Stimulated activated CD8-positive, alpha-beta memory T cell treated with anti-CD3 and anti-CD28 coated beads, Interleukin-12 subunit alpha, Interleukin-12 subunit beta, amount 100 ng/mL, for 1 hour (primary cell): ENCODE results near the gene ITGA5.

Experiments
- DNase-seq: peaks from one replicate; pipeline ENCODE4 v3.0.0-alpha.2; 2020; ENCODE audit warnings: low read depth

The ITGA5 gene

DNA sequence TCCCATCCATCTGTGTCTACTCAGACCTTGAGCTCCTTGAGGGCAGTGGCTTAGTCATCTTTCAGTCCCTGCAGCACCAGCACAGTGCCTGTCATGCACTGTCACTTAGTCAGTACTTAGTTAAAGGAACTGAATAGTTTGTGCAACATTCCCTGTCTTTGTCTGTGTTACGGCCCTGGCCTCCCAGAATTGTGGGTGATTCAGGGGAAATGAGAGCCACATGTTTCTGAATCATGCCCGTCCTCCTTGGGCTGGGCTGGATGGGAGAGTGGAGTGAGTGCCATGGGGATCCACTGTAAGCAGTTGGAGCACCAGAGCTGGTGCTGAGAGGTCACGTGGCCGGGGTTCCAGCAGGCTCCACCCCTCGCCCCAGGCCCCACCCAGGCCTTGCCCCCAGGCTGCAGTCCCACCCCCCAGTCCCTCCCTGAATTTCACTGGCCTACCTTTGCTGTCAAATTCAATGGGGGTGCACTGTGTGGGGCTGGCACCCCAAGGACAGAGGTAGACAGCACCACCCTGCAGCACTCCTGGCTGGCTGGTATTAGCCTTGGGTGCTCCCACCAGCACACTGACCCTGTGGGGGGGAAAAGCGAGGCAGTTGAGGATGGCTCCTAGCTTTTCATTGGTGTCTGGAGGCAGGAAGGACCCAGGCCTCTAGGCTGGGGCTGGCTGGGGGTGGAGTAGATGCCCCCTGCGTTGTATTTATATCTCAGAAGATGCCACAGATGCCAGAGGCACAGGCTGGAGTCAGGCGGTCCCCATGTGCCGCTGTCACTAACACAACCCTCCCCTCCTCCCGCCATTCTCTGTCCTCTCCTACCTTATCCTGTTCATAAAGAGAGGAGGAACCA is 7.5 kb downstream of the ITGA5 start:
- no peak for DNase-seq

DNA sequence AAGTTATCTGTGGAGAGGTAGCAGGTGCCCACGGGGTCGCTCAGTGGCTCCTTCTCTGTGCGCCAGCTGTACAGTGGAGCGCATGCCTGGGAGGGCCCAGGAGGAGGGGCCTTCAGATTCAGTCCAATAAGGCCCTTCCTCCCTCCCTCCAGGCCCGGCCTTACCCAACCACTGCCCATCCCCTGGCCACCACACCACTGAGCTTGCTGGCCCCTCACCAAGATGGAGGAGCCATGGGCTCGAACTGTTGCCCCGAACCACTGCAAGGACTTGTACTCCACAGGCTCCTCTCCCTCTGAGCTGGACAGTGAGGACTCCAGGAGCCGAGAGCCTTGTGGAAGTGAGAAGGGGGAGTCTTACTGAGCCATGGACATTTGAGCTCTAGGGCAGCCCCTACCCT is 9.8 kb downstream of the ITGA5 start:
- DNase-seq: no peak

DNA sequence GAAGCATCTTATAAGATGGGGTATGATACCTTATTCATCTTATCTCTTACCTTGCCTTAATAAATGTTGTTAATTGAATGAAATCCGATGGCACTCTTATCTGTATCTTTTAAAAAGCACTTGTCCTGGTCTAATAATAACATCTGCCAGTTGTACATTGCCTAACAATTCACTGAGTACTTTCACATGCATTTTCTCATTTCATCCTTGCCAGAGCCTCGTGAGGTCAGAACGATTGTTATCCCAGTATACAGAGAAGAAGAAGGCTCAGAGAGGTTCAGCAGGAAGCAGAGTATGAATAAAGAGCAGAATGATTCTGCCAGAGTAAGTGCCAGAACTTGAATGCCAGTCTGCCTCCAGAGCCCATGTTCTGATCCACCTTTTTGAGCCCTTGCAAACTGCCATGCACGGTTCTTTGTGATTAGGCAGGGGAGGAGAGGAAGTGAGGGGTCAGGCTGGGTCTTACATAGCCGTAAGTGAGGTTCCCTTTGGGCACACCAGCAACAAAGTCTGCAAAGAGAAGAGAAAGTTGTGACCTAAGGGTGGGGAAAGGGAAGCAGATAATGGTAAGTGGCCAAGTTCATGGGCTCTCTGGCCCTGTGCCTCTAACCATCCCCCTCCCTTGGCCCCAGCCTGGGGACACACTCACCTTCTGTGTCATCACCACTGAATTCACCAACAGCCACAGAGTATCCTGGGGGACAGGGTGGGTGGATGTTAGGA is 11.7 kb downstream of the ITGA5 start:
- no peak for DNase-seq

GRCh38 chr12:54405573-54405972 is 13.5 kb downstream of the ITGA5 start:
- DNase-seq: no peak

GRCh38 chr12:54405106-54405505 is 14.0 kb downstream of the ITGA5 start:
- DNase-seq: no peak

DNA sequence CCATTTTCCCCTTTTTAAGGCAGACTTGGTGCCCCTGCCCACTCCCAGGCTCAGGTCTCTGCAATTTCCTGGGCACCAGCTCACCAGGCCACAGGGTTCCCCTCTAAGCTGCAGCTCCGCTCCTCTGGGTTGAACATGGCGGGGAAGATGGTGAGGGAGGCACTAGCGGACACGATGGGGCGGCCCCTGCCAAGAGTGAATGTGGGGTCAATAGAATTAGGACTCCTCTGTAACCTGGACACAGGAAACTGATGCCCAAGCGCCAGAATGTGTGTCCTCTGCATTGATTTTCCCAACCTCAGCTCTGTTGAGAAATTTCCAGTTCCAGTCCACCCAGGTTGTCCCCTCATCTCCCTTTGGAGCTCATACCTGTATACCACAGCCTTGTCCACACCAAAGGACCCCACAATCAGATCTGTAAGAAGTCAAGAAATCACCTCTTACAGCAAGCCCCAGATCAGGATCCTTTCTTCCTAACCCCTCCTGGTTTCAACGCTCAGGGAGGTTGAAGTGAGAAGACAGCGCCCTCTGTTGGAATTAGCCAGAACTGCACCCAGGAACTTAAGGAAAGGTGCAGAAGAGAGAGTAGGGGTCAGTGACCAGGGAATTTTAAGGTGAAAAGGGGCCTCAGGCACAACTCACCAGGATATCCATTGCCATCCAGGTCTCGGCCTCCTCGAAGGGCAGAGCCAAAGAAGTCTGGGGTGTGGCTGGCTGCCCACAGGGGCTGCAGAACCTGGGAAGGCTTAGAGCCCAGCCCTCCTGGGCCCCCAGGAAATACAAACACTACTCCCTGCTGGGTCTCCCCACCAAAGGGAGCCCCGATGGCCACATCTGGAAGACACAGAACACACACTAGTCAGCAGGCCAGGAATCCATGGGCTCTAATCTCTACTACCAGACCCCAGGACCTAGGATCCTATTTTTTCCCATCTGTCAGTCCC is 14.7 kb downstream of the ITGA5 start:
- DNase-seq: no peak

DNA sequence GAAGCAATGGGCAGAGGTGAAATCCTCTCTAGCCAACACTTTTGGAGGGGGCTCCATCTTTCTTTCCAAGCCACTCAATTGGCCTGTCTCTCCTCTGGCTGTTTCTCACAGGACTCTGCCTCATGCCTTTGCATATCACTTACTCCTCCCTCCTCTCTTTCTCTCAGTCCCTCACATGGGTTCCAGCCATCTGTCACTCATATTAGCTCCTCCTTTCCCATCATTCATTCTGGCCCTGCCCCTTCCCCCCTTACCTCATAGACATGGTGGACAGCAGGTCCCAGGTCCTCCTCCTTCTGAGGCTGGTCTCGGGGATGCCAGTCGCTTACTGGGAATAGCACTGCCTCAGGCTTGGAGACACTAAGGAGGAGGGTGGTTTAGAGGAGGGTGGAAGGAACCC is 17.9 kb downstream of the ITGA5 start:
- no peak for DNase-seq

DNA sequence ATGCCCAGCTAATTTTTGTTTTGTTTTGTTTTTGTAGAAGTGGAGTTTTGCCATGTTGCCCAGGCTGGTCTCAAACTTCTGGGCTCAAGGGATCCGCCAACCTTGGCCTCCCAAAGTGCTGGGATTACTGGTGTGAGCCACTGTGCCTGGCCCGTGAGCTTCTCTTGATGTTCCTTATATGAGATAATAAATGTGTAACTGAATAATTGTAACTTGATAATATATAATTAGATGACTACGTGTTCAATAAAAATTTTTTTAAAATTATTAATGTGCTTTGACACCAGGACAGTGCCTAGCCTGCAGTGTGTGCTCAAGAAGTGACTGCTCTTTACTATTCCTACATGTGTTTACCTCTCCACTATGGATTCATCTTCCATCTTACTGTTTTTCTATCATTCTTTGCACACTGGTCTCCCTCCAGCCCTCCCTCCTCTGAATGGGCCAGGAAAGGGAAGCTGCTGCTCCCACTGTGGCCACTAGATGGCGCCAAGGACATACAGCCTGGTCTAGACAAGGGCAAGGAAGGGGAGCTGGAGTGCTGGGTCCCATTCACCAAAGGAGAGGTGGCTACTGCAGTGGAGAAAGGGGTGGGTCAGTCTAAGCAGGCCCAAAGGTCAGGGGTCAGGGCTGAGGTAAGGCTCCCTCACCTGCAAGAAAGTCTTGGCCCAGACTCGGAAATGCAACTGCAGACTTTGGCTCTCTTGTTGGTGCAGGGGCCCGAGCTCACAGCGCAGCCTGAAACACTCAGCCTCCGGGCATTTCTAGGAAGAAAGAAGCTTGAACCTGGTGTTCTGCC is 19.9 kb downstream of the ITGA5 start:
- DNase-seq: peak; percentile 81

- no peak for DNase-seq
Measured at GRCh38 chr12:54398218-54398617, 20.8 kb downstream of the ITGA5 start.

- DNase-seq: no peak
Measured at GRCh38 chr12:54397157-54397556, 21.9 kb downstream of the ITGA5 start.

GRCh38 chr12:54395545-54395944 is 23.5 kb downstream of the ITGA5 start:
- no peak for DNase-seq

GRCh38 chr12:54394986-54395385 is 24.1 kb downstream of the ITGA5 start:
- no peak for DNase-seq

DNA sequence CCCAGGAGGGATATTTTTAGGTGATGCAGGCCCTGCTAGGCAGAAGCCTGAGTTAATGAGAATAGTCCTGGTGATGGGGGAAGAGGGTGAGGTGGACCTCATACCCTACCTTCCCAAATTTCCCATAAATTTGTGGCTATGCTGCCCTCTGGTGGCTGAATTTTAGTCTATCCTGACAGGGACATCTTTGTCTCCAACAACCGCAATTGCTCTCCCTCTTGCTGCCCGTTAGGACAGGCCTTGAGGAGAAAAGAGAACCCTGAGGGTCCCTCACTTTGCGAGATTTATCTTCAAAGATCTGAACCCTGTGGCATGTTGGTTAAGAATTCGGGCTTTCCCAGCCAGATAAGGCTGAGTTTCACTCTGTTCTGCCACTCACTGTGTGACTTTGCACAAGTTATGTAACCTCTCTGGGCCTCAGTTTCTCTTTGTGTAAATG is 24.8 kb downstream of the ITGA5 start:
- DNase-seq: peak; percentile 40

GRCh38 chr12:54393743-54394142 is 25.3 kb downstream of the ITGA5 start:
- no peak for DNase-seq

DNA sequence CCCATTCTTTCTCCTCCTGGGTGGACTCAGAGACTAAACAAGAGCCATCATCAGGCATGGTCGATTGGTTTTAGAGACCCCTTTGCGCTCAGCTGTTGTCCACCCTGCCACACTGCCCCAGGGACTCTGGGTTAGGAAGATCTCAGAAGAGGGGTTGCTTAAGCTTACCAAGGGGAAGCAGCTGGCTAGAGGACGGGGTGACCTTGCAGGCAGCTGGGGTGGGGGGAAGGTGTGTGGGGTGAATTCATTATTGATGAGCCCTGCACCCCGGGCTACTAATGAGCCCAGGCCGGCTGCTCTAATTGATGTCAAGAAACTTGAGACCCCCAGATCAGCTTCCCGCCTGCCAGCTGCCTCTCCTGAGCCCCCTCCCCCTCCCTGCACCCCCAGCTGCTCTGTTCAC is 25.9 kb downstream of the ITGA5 start:
- DNase-seq: no peak

GRCh38 chr12:54392485-54393206 is 26.4 kb downstream of the ITGA5 start:
- no peak for DNase-seq

- DNase-seq: peak; percentile 47
Measured at GRCh38 chr12:54390668-54391551, 28.2 kb downstream of the ITGA5 start.

DNA sequence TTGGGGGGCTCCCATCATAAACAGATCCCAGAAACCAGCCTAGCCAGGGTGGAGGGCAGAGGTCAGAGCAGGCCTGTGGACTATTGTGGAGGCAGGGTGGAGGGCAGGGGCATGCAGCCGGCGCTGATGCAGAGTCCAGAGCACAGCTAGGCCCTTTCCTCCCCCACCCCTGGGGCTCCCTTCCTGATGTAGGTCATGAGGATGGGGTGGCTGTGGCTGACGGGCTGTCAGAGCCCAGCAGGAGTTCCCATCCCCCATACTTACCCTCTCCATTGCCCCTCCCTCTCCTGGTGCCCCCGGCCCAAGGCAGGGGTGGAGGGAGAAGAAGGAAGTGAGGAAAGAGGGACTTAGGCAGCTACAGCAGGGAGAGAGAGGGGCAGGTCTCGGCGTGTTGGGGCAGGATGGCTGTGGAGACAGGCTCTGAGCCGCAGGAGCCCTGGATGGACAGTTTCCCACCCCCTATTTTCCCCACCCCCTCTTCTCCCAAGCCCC is 28.8 kb downstream of the ITGA5 start:
- no peak for DNase-seq

- no peak for DNase-seq
Measured at GRCh38 chr12:54389607-54390175, 29.4 kb downstream of the ITGA5 start.
